ENCODE measurements around the gene DIP2C.

DNA sequence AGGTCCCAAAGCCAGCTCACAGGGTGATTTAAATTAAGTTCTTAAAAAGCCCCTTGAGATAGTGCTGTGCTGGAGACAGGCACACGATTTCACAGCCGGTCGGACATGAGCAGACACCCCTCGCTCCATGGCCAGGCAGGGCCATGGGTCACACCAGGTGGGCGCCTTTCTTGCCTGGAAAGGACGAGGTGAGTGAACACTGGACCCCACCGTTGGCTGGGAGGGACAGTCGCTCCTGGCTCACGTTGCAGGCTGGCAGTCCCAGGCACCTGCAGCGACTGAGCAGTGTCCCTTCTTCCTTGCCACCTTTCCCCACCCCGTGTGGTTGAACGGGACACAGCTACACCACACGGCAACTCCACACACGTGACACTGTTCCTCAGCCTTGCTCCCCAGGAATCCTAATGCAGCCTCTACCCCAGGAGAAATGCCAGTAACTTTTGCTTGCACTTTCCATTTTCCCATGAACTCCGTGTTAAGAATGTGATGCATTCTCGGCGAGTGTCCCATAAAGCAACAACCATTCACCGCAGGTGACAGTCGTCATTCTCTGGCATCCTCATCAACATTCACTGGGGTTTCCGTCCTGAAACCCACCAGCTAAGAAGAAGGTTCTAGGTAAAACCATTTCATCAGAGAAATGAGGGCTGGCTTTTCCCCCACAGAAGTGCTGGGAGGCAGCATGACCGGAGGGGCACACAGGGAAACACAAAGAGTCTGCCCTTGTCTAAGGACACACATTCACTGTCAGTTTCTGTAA lies 336.8 kb downstream of the DIP2C start:
- TF ChIP-seq, protein P1, sequence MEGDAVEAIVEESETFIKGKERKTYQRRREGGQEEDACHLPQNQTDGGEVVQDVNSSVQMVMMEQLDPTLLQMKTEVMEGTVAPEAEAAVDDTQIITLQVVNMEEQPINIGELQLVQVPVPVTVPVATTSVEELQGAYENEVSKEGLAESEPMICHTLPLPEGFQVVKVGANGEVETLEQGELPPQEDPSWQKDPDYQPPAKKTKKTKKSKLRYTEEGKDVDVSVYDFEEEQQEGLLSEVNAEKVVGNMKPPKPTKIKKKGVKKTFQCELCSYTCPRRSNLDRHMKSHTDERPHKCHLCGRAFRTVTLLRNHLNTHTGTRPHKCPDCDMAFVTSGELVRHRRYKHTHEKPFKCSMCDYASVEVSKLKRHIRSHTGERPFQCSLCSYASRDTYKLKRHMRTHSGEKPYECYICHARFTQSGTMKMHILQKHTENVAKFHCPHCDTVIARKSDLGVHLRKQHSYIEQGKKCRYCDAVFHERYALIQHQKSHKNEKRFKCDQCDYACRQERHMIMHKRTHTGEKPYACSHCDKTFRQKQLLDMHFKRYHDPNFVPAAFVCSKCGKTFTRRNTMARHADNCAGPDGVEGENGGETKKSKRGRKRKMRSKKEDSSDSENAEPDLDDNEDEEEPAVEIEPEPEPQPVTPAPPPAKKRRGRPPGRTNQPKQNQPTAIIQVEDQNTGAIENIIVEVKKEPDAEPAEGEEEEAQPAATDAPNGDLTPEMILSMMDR (IDR thresholded peaks at IDR 0.05), result no peak
- no peak for TF ChIP-seq POLR2A (IDR thresholded peaks at IDR 0.05)
